Superior temporal gyrus (tissue), 1 donor: ENCODE data around the gene EPHA3.

Source experiments
- DNase-seq: peaks from one replicate; pipeline ENCODE4 v3.0.0-alpha.2; 2016; ENCODE audit errors: extremely low spot score

The EPHA3 gene

DNA sequence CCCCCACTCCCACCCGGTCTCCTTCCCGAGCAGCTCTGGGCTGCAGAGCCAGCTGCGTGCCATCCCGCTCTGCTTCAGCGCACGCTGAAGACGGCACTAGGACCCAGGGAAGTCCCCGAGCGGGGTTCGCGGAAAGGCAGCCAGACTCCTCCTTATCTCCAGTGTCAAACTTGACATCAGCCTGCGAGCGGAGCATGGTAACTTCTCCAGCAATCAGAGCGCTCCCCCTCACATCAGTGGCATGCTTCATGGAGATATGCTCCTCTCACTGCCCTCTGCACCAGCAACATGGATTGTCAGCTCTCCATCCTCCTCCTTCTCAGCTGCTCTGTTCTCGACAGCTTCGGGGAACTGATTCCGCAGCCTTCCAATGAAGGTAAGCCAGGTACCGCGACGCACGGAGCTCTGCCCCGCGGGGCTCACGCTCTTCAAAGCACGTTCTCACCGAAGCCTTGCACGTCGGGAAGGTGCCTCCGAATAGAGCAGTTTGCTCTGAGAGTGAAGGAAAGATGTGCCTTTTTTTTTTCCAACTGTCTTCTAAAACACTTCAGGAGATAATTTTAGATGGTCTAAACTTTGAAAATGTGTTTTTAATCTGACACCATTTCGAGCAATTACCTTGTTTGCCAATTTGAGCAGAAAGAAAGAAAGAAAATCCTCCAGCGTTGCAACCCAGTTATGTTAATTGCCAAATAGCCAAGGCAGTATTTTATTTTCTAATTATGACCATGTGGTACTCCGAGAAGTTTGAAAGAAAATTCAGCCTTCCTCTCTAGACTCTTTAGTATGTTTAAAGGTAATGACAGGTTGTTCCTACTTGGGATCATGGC is at the start of gene EPHA3:
EPHA3 (plus strand) TSS at position 161 of the 830 bp plus-strand sequence; CDS start at position 289, 128 bp downstream.
- DNase-seq: peak; percentile 76

DNA sequence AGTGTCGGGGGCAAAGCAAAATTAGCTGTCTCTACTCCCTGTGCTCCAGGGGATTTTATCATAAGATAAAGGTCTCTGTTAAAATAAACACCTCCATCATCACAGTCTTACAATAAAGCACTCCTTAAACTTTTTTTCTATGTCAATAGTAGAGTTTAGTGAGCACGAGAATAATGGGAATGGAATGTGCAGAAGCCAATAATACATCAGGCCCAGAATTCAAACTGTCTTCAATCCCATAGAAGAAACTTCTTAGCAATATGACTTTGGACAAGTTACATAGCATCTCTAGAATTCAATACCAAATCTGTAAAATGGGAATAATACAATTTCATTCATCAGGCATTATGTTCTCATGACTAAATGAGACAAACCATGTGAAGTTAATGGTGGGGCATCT is 49.0 kb upstream of the EPHA3 start:
- DNase-seq: no peak

DNA sequence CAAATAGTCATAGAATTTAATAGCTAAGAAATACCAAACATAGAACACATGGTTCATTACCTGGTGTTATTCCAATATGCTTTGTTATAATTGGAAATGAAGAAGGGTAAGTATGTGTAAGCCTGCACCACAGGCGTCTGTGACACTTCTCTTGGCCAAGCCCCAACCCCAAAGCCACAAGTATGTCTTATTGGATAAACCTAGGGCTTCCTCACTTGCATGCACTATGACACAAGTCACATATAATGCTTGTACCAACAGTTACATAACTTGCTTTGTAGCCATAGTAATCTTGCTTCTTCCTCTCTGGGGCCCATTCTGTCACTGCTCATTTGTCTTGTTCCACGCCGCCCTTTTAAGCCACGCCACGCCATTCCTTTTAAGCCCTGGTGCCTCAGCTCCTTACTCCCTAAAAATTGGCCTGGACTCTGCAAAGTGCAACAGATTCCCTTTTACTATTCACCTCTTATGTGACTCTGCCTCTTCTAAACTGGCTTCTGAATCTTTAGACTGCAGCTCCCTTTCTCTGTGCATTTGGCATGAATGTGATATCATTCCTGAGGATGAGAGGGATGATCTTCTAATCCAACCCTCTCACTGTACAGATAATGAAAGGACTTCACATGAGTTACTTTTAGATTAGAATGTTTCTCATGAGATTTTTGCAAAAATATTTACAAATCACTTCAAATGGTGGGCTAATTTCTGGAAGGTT is 48.1 kb upstream of the EPHA3 start:
- no peak for DNase-seq

DNA sequence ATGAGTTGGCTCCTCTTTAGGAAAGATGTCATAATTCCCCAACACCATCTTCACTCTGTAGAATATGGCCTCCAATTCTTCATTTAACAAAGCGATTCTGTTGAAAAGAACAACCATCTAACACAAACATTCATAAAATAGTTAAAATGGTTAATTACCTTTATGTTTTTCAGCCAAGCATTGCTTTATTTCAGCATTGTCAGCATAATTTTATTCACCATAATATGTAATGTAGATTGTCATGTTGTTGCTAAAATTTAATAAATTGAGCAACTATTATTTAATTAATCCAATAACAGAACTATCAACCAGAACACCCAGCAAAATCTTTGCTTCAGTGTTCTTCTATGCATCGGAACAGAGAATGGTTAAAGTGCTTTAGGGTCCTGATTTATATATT is 46.2 kb upstream of the EPHA3 start:
- DNase-seq: no peak

DNA sequence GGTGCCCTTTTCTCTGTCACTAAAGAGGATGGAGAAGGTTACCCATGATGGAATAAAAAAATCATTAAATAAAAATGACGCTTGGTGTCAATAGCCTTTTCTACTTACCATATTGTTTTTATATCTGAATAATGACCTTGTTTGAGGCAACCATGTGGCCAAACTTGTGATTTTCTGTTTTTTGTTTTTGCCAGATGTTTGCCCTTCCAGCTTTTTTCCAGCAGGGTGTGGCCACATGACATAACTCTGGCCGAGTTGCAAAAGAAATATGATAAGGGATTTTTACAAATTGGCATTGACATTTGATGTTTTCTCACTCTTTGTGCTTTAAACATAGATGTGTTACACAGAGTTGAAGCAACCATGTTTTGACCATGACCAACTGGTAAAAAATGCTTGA is 39.7 kb upstream of the EPHA3 start:
- DNase-seq: no peak

DNA sequence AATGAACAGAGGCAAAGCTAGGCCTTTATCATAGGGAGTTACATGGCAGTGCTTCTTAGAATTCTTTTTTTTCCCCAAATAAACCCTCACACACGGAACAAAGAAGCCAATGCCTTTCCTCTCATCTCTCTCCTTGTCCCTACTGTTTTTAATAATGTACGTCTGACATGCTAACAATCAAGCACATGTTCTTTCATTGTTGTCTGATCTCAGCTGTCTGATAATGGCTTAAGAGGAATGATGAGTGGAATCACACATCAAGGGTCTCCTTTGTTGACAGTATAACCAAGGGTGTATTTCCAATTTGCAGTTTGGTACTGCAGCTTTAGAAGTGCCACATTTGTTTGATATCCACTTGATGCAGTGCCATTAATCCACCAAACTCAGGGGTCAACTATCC is 34.8 kb upstream of the EPHA3 start:
- DNase-seq: no peak

DNA sequence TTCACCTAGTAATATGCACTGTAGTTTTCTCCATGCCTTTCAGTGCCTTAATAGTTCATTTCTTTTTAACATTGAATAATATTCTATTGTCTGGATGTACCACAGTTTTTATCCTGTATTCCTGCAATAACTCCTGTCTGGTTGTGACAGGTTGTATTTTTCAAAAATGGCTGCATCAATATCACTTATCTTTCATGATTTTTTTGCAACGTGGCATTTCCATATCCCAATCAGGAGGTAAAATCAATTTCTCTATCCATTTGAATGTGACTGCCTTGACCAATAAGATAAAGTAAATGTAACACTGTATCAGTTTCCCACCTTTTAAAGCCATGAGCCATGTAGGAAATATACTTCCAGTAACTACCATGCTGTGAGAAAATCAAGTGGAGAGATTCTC is 27.5 kb upstream of the EPHA3 start:
- no peak for DNase-seq

DNA sequence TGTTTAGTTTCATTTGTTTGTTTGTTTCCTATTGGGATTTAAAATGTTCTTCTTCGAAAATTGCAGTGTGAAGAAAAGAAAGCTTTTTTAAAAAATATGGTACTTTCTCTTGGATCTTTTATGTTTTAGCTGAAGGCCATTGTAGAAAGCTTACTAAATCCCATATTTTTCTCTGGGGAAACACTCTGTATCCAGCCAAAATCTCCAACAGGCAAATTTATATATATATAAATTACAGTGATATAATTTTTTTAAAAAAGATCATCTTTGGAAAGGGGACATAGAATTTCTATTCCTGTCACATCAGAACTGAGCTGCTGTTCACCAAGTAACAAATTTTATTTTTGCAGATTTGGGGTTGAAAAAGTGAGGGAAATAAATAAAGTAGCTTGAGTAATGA is 19.6 kb upstream of the EPHA3 start:
- no peak for DNase-seq

DNA sequence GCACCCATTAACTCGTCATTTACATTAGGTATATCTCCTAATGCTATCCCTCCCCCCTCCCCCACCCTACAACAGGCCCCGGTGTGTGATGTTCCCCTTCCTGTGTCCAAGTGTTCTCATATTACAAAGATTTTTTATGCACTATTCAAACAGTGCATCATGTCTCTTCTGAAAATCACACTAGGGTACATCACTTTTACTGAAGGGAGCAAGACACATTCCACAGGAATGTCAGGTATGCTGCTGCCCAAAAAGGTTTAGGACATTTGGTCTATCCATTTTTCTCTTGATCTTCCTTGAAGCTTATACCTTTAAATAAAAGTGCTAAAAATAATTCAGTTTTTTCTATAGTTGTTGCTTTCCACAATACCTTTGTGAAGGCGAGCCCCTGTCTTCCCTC is 9.2 kb upstream of the EPHA3 start:
- DNase-seq: no peak

DNA sequence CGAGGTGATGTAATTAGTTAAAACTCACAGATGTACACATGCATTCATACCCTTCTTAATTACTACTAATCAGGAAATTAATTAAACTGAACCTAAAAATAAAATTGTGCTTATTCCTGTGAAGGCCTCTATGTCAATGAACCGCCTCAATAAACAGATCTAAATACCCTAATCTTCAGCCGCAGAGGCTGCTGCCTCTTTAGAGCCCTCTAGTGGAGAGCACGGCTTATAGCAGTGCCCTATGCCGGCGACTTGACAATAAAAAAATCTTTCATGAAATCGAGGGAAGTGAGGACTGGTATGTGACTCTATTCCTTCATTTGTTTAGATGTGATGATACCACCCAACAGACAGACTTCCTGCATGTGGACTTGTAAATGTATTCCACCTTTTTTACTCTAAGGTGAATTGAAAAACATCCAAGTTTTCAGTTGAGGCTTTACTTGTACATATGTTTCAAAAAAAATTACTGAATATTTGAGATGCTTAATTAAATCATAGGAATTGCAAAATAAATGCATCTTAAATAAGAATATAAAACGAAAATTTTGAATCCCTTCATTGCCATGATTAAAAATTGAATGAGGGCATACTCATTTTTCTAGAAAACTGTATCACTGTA is 8.3 kb upstream of the EPHA3 start:
- peak; percentile 76 for DNase-seq

DNA sequence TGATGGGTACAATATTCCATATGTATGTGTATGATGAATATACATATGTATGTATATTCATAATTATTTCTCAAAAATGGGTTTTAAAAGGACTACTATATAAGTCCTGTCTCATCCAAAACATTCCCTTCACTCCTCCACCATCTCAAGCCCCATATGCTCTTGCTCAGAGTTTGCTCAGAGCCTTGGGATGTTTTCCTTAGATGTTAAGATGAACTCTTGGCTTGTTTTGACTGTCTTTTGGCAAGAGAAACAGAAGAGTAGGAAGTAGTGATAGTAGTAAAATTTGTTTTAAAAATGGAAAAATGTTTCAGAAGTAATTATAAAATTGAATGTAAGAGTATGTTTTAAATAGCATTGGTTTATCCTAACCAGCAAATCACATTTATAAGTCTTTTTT is 6.2 kb upstream of the EPHA3 start:
- no peak for DNase-seq

DNA sequence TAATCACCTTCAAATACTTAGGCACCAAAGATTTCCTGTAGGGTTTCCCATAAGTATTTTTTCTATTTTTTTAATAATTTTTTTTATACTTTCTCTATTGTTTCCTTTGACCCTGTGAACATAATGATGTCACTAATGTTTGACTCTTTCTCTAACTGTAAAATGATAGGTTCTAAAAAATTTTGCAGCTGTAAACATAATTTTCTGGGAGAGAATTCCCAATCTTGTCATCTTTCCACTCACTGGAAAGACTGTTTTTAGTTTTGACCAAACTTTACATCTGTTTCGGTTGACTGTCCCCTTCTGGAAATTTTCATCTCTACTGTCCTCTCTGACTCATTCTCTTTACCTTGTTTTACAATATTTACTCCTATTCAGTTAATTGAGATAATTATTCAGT is 5.5 kb upstream of the EPHA3 start:
- no peak for DNase-seq

DNA sequence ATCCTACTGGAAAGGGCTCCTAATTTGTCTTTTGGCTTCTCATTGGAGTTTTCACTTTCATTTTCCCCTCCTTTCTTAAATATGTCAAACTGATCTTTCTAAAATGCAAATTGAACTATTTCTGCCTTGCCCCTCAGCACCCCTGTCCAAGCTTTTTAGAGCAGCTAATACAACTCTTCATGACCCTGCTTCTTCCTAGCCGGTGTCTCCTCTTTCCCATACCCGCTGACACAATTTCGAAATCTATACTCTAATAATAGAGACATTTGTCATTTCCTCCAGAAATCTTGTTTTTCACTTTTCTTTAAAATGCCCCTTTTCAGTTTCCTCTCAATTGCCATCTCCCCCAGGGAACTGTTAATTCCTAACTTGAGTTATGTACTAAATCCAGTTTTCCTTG is 2.9 kb upstream of the EPHA3 start:
- DNase-seq: no peak

DNA sequence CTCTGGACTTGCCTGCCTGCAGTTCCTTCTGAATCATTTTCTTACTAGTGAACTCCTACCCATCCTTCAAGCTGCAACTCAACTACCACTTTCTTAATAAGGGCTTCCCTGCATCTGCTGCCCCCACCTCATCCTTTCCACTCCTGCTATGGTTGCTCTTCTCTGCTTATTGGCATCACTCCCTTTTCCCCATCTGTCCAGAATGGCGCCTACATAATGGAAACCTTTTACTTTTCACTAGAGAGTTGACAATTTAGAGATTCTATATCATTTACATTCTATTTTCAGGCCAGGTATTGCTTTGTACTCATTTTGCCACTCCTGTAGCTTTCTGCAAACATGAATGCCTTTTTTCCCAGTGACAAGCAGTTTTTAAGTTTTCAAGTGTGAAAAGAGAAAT is 1.9 kb upstream of the EPHA3 start:
- no peak for DNase-seq

DNA sequence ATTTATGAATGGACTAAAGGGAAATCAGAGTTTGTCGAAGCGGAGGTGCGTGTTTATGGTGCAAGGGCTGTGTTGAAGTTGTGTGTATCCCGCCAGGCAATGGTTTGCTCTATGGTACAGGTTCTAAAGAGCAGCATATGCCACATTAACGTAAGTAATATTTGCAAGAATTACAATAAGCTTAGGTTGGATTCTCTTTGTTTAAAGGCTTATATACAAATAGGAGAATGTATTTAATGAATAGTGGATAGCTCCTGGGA is 800 bp downstream of the EPHA3 start:
- no peak for DNase-seq

DNA sequence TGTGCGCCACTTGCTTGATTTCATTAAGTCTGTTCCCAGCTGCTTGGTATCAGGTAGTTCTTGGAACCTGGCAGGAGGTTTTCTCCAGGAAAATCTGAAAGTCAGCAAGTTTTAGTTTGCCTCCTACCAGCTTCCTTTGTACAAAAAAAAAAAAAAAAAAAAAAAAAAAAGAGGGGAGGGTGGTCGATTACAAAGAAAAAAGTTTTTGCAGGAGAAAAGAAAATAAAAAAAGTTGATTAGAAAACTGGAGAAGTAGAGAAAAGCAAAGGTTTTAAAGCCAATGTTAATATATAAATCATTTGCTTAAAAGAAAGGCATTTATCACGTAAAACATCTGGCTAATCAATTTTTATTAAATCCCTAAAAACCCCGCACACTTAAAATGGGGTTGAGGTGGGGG is 5.9 kb downstream of the EPHA3 start:
- no peak for DNase-seq

DNA sequence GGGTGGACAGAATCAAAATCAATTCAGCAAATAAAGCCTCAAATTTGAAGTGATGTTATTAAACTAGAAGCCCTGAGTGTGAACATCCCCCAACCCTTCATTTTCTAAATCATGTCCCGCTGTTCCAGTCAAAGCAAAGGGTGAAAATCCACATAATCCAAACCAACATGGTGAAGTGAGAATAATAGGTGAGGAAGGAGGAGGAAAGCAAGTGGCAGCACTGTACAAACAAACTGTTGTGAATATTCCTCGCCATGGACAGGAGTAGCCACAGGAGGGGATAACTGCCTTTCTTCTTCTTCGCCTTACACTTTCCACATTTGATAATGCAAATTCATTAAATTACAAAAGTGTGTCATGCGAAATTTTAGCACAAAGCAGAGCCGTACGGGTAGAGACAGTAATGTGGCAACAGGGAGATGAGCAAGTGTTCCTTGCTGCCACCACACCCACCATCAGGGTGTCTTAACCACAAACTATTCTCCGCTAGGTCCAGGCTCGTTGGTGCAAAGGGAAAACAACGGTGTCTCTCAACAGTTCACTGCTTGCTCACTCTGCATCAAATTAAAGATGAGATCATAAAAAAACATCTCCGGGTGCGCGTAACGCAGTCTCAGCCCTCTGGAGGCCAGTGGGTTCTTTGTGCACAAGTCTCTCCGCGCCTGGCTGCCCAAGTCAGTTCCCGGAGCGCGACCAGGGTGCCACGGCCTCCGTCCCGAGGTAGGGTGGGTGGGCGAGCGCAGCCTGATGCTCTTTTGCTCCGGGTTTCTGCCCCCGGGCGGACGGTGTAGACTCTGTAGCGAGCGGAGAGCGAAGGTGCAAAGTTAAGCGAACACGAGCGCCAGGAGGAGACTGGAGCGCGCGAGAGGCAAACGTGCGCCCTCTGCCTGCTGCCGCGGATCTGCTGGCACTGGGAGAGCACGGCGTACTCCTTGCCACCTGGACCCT is 6.7 kb downstream of the EPHA3 start:
- DNase-seq: peak; percentile 82

DNA sequence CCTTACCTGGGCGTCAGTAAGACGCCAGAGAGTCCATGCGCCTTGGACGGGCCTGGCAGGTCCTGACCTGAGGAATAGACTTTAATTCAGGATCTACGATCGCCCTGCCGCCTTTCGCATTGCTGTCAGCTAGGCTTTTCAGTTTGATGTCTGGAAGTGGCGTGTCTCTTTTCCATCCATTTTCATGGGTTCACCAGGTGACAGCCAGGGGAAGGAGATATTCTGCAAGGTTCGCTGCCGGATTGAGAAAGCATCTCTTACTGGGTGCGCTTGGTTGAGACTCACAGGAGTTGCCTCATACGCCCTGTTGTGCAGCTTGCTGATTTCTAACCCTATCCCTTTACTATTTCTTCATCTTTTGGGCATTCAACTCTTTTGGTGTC is 7.4 kb downstream of the EPHA3 start:
- DNase-seq: no peak

DNA sequence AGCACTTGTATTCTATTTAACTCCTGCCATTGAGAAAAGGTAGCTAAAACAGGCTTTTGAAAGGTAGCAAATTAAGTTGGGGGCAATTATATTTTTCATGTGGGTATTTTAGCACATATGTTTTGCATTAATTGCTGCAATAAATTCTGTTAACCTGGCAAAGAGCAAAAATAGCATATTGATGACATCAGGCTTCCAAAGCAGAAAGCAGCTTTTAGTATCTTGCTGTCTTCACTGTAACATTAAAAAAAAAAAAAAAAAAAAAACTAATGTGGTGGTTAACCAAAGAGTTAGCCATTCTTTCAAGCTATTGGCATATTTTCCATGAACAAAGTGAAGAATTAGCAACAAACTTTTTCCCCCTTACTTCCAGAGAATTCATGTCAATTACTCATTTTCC is 9.1 kb downstream of the EPHA3 start:
- no peak for DNase-seq

DNA sequence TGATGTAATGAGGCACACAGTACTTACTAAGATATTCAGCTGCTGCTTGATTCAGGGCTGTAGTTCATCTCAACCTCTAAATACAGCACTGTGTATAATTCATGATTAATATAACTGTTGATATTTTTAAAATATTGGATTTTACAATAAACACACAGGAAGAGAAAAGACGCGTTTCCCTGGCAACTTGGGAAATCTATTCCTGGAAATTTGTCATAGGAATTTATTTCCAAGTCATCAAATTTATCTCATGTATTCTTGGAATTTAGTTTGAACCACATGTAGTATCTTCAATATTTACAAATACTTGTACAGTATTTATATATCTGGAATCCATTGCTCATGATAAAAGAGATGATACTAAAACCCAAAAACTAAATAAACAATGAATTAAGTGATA is 30.6 kb downstream of the EPHA3 start:
- DNase-seq: no peak

DNA sequence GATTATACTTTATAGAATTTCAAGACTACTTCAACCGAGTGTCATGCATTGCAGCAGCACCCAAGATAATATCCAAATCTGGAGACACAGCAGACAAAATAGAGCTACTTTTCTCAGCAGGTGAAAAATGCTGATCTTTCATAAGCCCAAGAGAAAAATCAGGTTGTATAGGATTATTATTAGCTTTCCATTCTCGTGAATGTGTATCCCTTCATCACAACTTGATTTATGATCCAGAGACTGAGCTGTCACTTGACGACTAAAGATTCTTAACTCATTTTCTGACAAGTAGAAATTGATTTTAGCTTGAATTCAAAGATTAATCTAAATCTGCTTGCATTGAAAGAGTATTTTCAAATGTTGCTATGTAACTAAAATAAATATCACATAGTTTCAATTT is 32.4 kb downstream of the EPHA3 start:
- no peak for DNase-seq

DNA sequence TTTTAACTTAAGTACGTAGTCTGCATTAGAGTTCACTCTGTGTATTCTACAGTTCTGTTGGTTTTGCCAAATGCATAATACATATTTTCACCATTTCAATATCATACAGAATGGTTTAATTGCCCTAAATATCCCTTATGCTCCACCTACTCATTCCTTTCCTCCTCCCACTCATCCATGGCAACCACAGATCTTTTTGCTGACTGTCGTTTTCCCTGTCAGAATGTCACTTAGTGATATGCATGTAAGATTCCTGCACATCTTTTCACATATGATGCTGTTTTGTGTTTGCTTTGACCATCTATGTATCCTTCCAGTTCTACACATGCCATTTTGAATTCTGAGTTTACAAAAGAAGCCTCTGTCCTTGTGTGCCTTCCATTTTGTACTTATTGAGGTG is 36.7 kb downstream of the EPHA3 start:
- DNase-seq: no peak
